Measurements from ENCODE around the gene MPHOSPH10.
"Not testable (repeated sequence)": the region's sequence is repeated elsewhere in the genome, so short reads cannot be mapped to it uniquely, and the experiment has no call there.

- not testable (repeated sequence) for TF ChIP-seq CTCF (IDR thresholded peaks at IDR 0.05 in 2 of 3, conservative IDR thresholded peaks at IDR 0.05 in 1 of 3; ENCODE audit: control insufficient read depth in 2 of 3, extremely low read depth in 1 of 3, insufficient read depth in 1 of 3, low read depth in 3 of 3, low read length in 3 of 3); USF2 (IDR thresholded peaks at IDR 0.05; ENCODE audit: borderline replicate concordance, low read depth, low read length); RAD21 (IDR thresholded peaks at IDR 0.05; ENCODE audit: insufficient read depth, low read depth, low read length); EP300 (IDR thresholded peaks at IDR 0.05; ENCODE audit: borderline replicate concordance in 1 of 2, control insufficient read depth in 1 of 2, low read depth in 2 of 2, low read length in 2 of 2); PRDM15 (CRISPR knock-in tag; IDR thresholded peaks at IDR 0.05); HCFC1 (IDR thresholded peaks at IDR 0.05; ENCODE audit: low read length); POLR2AphosphoS5 (IDR thresholded peaks at IDR 0.05; ENCODE audit: low read length); IRF5 (IDR thresholded peaks at IDR 0.05; ENCODE audit: borderline replicate concordance); ESRRA (IDR thresholded peaks at IDR 0.05; ENCODE audit: low read length); EGR1 (IDR thresholded peaks at IDR 0.05; ENCODE audit: borderline replicate concordance in 1 of 2, low read depth in 2 of 2, low read length in 2 of 2)
Observed at GRCh38 chr2:71106463-71106862, 24.0 kb upstream of the MPHOSPH10 start.
